ENCODE results near the gene SLC6A4. TPM values are rescaled to one million over a fixed set of nuclear protein-coding genes. Genes with fewer than 3 reads are reported as not detected.
"Not testable (repeated sequence)": the region's sequence is repeated elsewhere in the genome, so short reads cannot be mapped to it uniquely, and the experiment has no call there.

The SLC6A4 gene
- total RNA-seq, 2 donors from 2014 or later, result 0.09 to 0.74 TPM

DNA sequence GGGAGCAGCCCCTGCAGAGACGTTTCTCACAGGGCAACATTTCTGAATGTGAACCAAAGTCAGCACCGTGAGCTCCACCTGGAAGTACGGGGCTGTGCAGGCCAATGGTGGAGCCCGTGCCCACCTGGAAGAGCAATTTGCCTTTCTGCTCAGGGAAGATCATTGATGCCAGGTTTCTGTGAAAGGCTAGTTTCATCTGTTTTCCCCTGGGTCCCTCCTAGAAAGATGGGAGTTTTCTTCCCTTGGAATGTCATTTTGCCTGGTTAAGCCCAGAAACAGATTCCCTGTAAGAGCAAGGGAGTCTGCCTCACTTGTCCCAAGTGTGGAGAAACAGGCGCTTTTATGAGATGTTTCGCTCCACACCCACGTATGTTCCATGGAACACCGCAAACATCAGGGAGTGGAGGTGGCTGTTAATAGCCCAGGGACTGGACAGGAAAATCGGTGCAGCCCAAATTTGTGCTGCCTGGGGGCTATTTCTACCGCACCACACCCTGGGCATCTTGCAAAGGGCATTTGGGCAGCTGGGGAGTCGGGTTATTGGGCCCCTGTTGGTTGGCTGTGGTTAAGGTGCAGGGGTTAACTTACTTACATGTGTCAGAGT lies 2.6 kb downstream of the SLC6A4 start:
- Histone ChIP-seq H3K4me3 (no peak overlapping the region), H3K4me1 (replicated peaks) (peaks cover 3% of the 10 kb centered on the region), H3K36me3 (no peaks in the 10 kb centered on the region), H3K9me3 (no peaks in the 10 kb centered on the region), H3K27ac (no peak overlapping the region), H3K27me3 (replicated peaks; ENCODE audit: insufficient read depth) (no peaks in the 10 kb centered on the region)
- no peak for DNase-seq (ENCODE audit: low spot score)
- TF ChIP-seq, protein P1, sequence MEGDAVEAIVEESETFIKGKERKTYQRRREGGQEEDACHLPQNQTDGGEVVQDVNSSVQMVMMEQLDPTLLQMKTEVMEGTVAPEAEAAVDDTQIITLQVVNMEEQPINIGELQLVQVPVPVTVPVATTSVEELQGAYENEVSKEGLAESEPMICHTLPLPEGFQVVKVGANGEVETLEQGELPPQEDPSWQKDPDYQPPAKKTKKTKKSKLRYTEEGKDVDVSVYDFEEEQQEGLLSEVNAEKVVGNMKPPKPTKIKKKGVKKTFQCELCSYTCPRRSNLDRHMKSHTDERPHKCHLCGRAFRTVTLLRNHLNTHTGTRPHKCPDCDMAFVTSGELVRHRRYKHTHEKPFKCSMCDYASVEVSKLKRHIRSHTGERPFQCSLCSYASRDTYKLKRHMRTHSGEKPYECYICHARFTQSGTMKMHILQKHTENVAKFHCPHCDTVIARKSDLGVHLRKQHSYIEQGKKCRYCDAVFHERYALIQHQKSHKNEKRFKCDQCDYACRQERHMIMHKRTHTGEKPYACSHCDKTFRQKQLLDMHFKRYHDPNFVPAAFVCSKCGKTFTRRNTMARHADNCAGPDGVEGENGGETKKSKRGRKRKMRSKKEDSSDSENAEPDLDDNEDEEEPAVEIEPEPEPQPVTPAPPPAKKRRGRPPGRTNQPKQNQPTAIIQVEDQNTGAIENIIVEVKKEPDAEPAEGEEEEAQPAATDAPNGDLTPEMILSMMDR (IDR thresholded peaks at IDR 0.05), result no peak
- TF ChIP-seq POLR2A (IDR thresholded peaks at IDR 0.05) (no peak), POLR2AphosphoS5 (IDR thresholded peaks at IDR 0.05) (no peak)
- 52% methylated on average over 11 of the region's 11 CpGs for WGBS
- intact Hi-C loops (cut with DNase I), result loop anchor here (10.0 kb wide), 1 partner anchor 108 kb away; no protein-coding TSS in a partner anchor

- H3K27ac ChIP-seq, result no peak overlapping the region
- no peak overlapping the region for H3K4me3 ChIP-seq
- TF ChIP-seq, protein P1 (IDR thresholded peaks at IDR 0.05), result no peak
- TF ChIP-seq POLR2A (IDR thresholded peaks at IDR 0.05) (no peak), POLR2AphosphoS5 (IDR thresholded peaks at IDR 0.05) (no peak)
- DNase-seq (ENCODE audit: low spot score), result no peak
- H3K9me3 ChIP-seq, result no peaks in the 10 kb centered on the region
- no peaks in the 10 kb centered on the region for H3K27me3 ChIP-seq (replicated peaks; ENCODE audit: insufficient read depth)
- intact Hi-C loops (cut with DNase I), result loop anchor here (10.0 kb wide), 1 partner anchor 107 kb away; no protein-coding TSS in a partner anchor
- WGBS, result 64% methylated on average over 10 of the region's 10 CpGs
- peaks cover 3% of the 10 kb centered on the region for H3K4me1 ChIP-seq (replicated peaks)
- no peaks in the 10 kb centered on the region for H3K36me3 ChIP-seq
These were observed 3.3 kb downstream of the SLC6A4 start for GRCh38 chr17:30232015-30232823.

DNA sequence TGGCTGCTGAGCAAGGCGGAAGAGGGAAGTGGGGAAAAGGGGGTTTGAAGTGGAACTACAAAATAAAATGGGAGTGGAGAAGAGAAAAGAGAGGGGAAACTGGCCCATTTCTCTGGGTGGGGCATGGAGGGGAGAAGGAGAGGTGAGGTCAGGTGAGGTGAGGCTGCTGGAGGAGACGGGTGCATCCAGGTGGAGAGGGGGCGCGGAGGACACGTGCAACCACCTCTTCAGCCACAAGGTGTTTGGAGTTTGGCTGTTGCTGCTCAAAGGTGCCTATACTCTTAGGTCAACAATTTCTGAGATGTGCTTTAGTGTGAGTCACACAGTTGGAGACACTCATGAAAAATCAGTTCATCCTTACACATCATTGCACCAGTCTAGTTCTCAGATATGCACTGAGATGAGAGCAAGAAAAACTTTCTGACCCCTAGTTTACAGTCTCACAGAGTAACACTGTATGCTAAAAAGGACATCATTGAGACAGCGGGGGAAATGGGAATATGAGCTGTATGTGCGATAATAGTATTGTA lies 4.8 kb downstream of the SLC6A4 start:
- TF ChIP-seq POLR2AphosphoS5 (IDR thresholded peaks at IDR 0.05) (no peak), POLR2A (IDR thresholded peaks at IDR 0.05) (no peak)
- TF ChIP-seq, protein P1 (IDR thresholded peaks at IDR 0.05), result no peak
- no peaks in the 10 kb centered on the region for H3K36me3 ChIP-seq
- H3K27ac ChIP-seq, result no peak overlapping the region
- intact Hi-C loops (cut with DNase I), result loop anchor here (10.0 kb wide), 1 partner anchor 106 kb away; no protein-coding TSS in a partner anchor
- H3K4me1 ChIP-seq (replicated peaks), result no peaks in the 10 kb centered on the region
- H3K27me3 ChIP-seq (replicated peaks; ENCODE audit: insufficient read depth), result no peaks in the 10 kb centered on the region
- DNase-seq (ENCODE audit: low spot score), result no peak
- 87% methylated on average over 7 of the region's 7 CpGs for WGBS
- H3K4me3 ChIP-seq, result no peak overlapping the region
- H3K9me3 ChIP-seq, result no peaks in the 10 kb centered on the region

DNA sequence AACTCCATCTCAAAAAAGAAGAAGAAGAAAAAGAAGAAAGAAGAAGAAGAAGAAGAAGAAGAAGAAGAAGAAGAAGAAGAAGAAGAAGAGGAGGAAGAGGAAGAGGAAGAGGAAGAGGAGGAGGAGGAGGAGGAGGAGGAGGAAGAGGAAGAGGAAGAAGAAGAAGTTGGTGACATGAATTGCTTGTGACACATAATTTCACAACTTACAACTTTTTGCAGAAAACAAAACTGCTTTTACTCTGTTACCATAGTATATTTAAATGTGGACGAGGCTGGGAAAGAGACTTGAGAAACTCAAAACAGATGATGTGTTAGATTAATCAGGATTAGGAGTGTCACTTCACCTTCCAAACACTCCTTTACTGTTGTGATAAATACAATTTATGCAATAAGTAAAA lies 5.5 kb downstream of the SLC6A4 start:
- not testable (repeated sequence) for H3K27me3 ChIP-seq (replicated peaks; ENCODE audit: insufficient read depth); H3K4me3 ChIP-seq; H3K4me1 ChIP-seq (replicated peaks); H3K27ac ChIP-seq; H3K36me3 ChIP-seq; H3K9me3 ChIP-seq; DNase-seq (ENCODE audit: low spot score)
- WGBS, result 75% methylated on average over 1 of the region's 1 CpG
- intact Hi-C loops (cut with DNase I), result loop anchor here (10.0 kb wide), 1 partner anchor 105 kb away; no protein-coding TSS in a partner anchor

DNA sequence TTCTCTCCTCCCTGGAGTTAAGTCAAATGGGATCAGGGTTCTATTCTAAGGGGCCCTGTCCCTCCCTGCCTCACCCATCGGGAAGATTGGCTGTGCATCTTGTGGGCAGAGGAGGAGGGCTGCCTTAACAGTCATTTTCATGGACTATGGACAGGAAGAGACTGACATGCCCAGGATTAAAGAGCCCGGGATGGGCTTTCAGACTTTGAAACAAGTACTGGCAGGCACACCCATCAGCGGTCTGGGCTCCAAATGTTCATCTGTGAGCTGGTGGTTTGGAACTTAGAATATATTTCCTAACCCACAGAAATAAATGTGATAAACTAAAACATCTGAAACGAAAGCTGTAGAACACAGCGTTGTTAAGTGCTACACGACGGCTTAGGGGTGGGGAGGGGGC lies 6.5 kb downstream of the SLC6A4 start:
- no peak for DNase-seq (ENCODE audit: low spot score)
- TF ChIP-seq POLR2AphosphoS5 (IDR thresholded peaks at IDR 0.05), result no peak
- H3K9me3 ChIP-seq, result no peaks in the 10 kb centered on the region
- no peaks in the 10 kb centered on the region for H3K36me3 ChIP-seq
- no peak overlapping the region for H3K4me3 ChIP-seq
- H3K27me3 ChIP-seq (replicated peaks; ENCODE audit: insufficient read depth), result no peaks in the 10 kb centered on the region
- H3K4me1 ChIP-seq (replicated peaks), result no peaks in the 10 kb centered on the region
- intact Hi-C loops (cut with DNase I), result no loop called here
- 39% methylated on average over 7 of the region's 7 CpGs for WGBS
- H3K27ac ChIP-seq, result no peak overlapping the region
